Tibial nerve (tissue), 4 donors: Measurements from ENCODE around the gene HS3ST1. TPM values are rescaled to one million over a fixed set of nuclear protein-coding genes. Genes with fewer than 3 reads are reported as not detected.
A peak's percentile ranks its signal among the peaks of the same experiment; 100 is the strongest.

ENCODE experiments used
- DNase-seq, 2 donors: peaks; one replicate each; pipeline ENCODE4 v3.0.0-alpha.2; 2019; ENCODE audit warnings: low spot score in 2 of 2
- H3K27ac ChIP-seq, 4 donors: fragments of 200-600 bp; sonication (generic) in 3 of 4; one replicate each; pipeline ENCODE4 v1.5.1; 2017 to 2019; ENCODE audit warnings: mild to moderate bottlenecking in 1 of 4
- H3K27me3 ChIP-seq, 2 donors: fragments of 200-600 bp; sonication (generic) in 1 of 2; one replicate each; pipeline versions ENCODE4 v1.5.1 to v1.6.0; 2017 to 2019
- H3K36me3 ChIP-seq, 3 donors: fragments of 200-600 bp; sonication (generic); one replicate each; pipeline ENCODE4 v1.5.1; 2018 to 2019
- H3K4me1 ChIP-seq, 4 donors: fragments of 200-600 bp; sonication (generic) in 3 of 4; one replicate each; pipeline ENCODE4 v1.5.1; 2017 to 2019
- H3K4me3 ChIP-seq, 4 donors: fragments of 200-600 bp; sonication (generic) in 3 of 4; one replicate each; pipeline ENCODE4 v1.5.1; 2017 to 2019; ENCODE audit warnings: mild to moderate bottlenecking in 1 of 4, moderate library complexity in 1 of 4
- H3K9me3 ChIP-seq, 4 donors: fragments of 200-600 bp; sonication (generic) in 3 of 4; one replicate each; pipeline ENCODE4 v1.5.1; 2017 to 2019
- CTCF ChIP-seq, 5 experiments: fragments of 200-600 bp in 3 of 5; fragments of 450-650 bp in 2 of 5; sonication (generic) in 3 of 5; IDR thresholded peaks; one replicate each; pipeline ENCODE4 v1.5.1; 2016 to 2019; ENCODE audit warnings: antibody characterized with exemption in 5 of 5, mild to moderate bottlenecking in 3 of 5, moderate library complexity in 2 of 5
- EP300 ChIP-seq, 2 donors: sonication (generic); formaldehyde crosslinking; IDR thresholded peaks; one replicate each; pipeline ENCODE4 v1.6.1; 2017; ENCODE audit warnings: antibody characterized with exemption in 2 of 2, mild to moderate bottlenecking in 1 of 2
- POLR2A ChIP-seq, 2 donors: fragments of 450-650 bp; IDR thresholded peaks; one replicate each; pipeline ENCODE4 v1.6.1; 2017; ENCODE audit warnings: antibody characterized with exemption in 2 of 2, mild to moderate bottlenecking in 2 of 2, moderate library complexity in 2 of 2
- WGBS, 2 donors: methylation state at CpG; one replicate each; pipeline ENCODE4 v1.1.5; 2018; 5-methylcytosine and 5-hydroxymethylcytosine counted together
- total RNA-seq, 4 donors: library from RNA; depleted of rRNA; stranded (reverse); fragments of >200 nt; gene quantifications; one replicate each; pipeline ENCODE4 v1.1.0, GENCODE V29; 2016

The HS3ST1 gene
- total RNA-seq = 1 to 10 TPM in 3 of 4 donors, under 1 TPM in 1; 0.21 to 6.0 (median 2.1) TPM

- no peak for TF ChIP-seq POLR2A (IDR thresholded peaks at IDR 0.05)
- TF ChIP-seq EP300 (IDR thresholded peaks at IDR 0.05) = no peak
- TF ChIP-seq CTCF (IDR thresholded peaks at IDR 0.05) = no peak
- Histone ChIP-seq H3K9me3 (no peaks in the 10 kb centered on the region), H3K27ac (peak within 1 kb of the TSS in 3 of 4 donors; percentile 64 to 77 (median 77)), H3K36me3 (no peaks in the 10 kb centered on the region), H3K4me3 (peak within 1 kb of the TSS; percentile 48 to 93 (median 66)), H3K27me3 (no peaks in the 10 kb centered on the region), H3K4me1 (peaks cover 0 to 39% (median 9%) of the 10 kb centered on the region in 4 donors)
- DNase-seq = no peak
- WGBS, 2 donors = 1 to 3% methylated on average over 32 to 33 of the region's 43 CpGs
These were observed at the start of gene HS3ST1 for GRCh38 chr4:11428231-11428898. TSS of gene HS3ST1 (minus strand) at chr4:11428894. CDS start at chr4:11400005, 28,889 bp downstream.

- peaks cover 0 to 8% (median 0%) of the 10 kb centered on the region in 4 donors for H3K9me3 ChIP-seq
- no peaks in the 10 kb centered on the region for H3K27me3 ChIP-seq
- no peak for TF ChIP-seq EP300 (IDR thresholded peaks at IDR 0.05)
- TF ChIP-seq POLR2A (IDR thresholded peaks at IDR 0.05) = no peak
- TF ChIP-seq CTCF (IDR thresholded peaks at IDR 0.05) = no peak
- DNase-seq = no peak
- no peak overlapping the region for H3K4me3 ChIP-seq
- no peaks in the 10 kb centered on the region for H3K4me1 ChIP-seq
- no peaks in the 10 kb centered on the region for H3K36me3 ChIP-seq
- 69 to 77% methylated on average over 2 of the region's 2 CpGs for WGBS, 2 donors
- H3K27ac ChIP-seq = no peak overlapping the region
These were observed 47.2 kb upstream of the HS3ST1 start for GRCh38 chr4:11475871-11476270.

- Histone ChIP-seq H3K36me3 (no peaks in the 10 kb centered on the region), H3K27me3 (no peaks in the 10 kb centered on the region), H3K9me3 (no peaks in the 10 kb centered on the region), H3K4me1 (no peaks in the 10 kb centered on the region), H3K27ac (no peak overlapping the region), H3K4me3 (no peak overlapping the region)
- no peak for DNase-seq
- TF ChIP-seq CTCF (IDR thresholded peaks at IDR 0.05) = no peak
- no peak for TF ChIP-seq POLR2A (IDR thresholded peaks at IDR 0.05)
- no peak for TF ChIP-seq EP300 (IDR thresholded peaks at IDR 0.05)
- 67 to 87% methylated on average over 1 of the region's 1 CpG for WGBS, 2 donors
These were observed 45.5 kb upstream of the HS3ST1 start for GRCh38 chr4:11474146-11474545.

- TF ChIP-seq EP300 (IDR thresholded peaks at IDR 0.05) = no peak
- TF ChIP-seq CTCF (IDR thresholded peaks at IDR 0.05) = no peak
- no peak for TF ChIP-seq POLR2A (IDR thresholded peaks at IDR 0.05)
- no peaks in the 10 kb centered on the region for H3K4me1 ChIP-seq
- no peak overlapping the region for H3K4me3 ChIP-seq
- no peaks in the 10 kb centered on the region for H3K9me3 ChIP-seq
- no peak overlapping the region for H3K27ac ChIP-seq
- H3K36me3 ChIP-seq = no peaks in the 10 kb centered on the region
- no peak for DNase-seq
- H3K27me3 ChIP-seq = no peaks in the 10 kb centered on the region
- 80 to 87% methylated on average over 3 of the region's 3 CpGs for WGBS, 2 donors
These were observed 43.8 kb upstream of the HS3ST1 start for GRCh38 chr4:11472535-11472934.

GRCh38 chr4:11471618-11472017 lies 42.9 kb upstream of the HS3ST1 start:
- no peak for TF ChIP-seq POLR2A (IDR thresholded peaks at IDR 0.05)
- no peak for TF ChIP-seq CTCF (IDR thresholded peaks at IDR 0.05)
- peak in 1 of 2 donors; percentile 39 for TF ChIP-seq EP300 (IDR thresholded peaks at IDR 0.05)
- Histone ChIP-seq H3K27me3 (no peaks in the 10 kb centered on the region), H3K27ac (no peak overlapping the region), H3K9me3 (no peaks in the 10 kb centered on the region), H3K4me3 (peak overlapping the region in 2 of 4 donors; percentile 8 to 21), H3K36me3 (no peaks in the 10 kb centered on the region), H3K4me1 (no peaks in the 10 kb centered on the region)
- peak in 1 of 2 donors; percentile 17 for DNase-seq
- WGBS, 2 donors = 49 to 54% methylated on average over 4 of the region's 4 CpGs
